Bronchial epithelial cell (primary cell): Measurements from ENCODE around the gene BFSP2. TPM values are rescaled to one million over a fixed set of nuclear protein-coding genes. Genes with fewer than 3 reads are reported as not detected.
A peak's percentile ranks its signal among the peaks of the same experiment; 100 is the strongest.

Source experiments
- DNase-seq: peaks from one replicate; pipeline ENCODE4 v3.0.0-alpha.2; 2010; ENCODE audit warnings: low read depth
- FAIRE-seq: peaks from 2 replicates; lab custom pipeline; 2011; peaks lifted over from hg19 to GRCh38; lab: Jason Lieb, UNC
- H3K27me3 ChIP-seq: 2 replicates; pipeline ENCODE4 v1.5.1; 2011; ENCODE audit warnings: low read length; ENCODE audit not compliant: control insufficient read depth, insufficient read depth
- H3K36me3 ChIP-seq: 2 replicates; pipeline ENCODE4 v1.5.1; 2011; ENCODE audit warnings: low read length; ENCODE audit not compliant: control insufficient read depth, insufficient read depth
- H3K4me3 ChIP-seq: 2 replicates; pipeline ENCODE4 v1.5.1; 2011; ENCODE audit warnings: mild to moderate bottlenecking, low read depth, low read length, control low read depth
- CTCF ChIP-seq: IDR thresholded peaks from 2 replicates; pipeline ENCODE4 v1.5.1; 2011; ENCODE audit warnings: mild to moderate bottlenecking, moderate library complexity, low read length, control low read depth, inconsistent platforms; ENCODE audit not compliant: insufficient read depth, severe bottlenecking
- total RNA-seq: library from RNA; depleted of rRNA; stranded (reverse); fragments of >200 nt; gene quantifications from 2 replicates; pipeline ENCODE4 v1.2.1, GENCODE V29; 2014

BFSP2 gene
- total RNA-seq, 1 donor from 2014 or later, result not detected

GRCh38 chr3:133503409-133503808 is 103.6 kb downstream of the BFSP2 start:
- TF ChIP-seq CTCF, result no peak
- H3K36me3 ChIP-seq, result no peaks in the 10 kb centered on the region
- no peak overlapping the region for H3K4me3 ChIP-seq
- DNase-seq (peak; percentile 48), FAIRE-seq (no peak)
- peaks cover 2% of the 10 kb centered on the region for H3K27me3 ChIP-seq

- FAIRE-seq, result no peak
- peaks cover 2% of the 10 kb centered on the region for H3K27me3 ChIP-seq
- H3K4me3 ChIP-seq, result no peak overlapping the region
- TF ChIP-seq CTCF, result no peak
- H3K36me3 ChIP-seq, result no peaks in the 10 kb centered on the region
- DNase-seq, result no peak
Observed at GRCh38 chr3:133504736-133505135, 104.9 kb downstream of the BFSP2 start.

- no peak for DNase-seq
- Histone ChIP-seq H3K27me3 (no peaks in the 10 kb centered on the region), H3K4me3 (no peak overlapping the region), H3K36me3 (no peaks in the 10 kb centered on the region)
- FAIRE-seq, result no peak
- no peak for TF ChIP-seq CTCF
Observed at GRCh38 chr3:133505813-133506212, 106.0 kb downstream of the BFSP2 start.

- DNase-seq, result no peak
- FAIRE-seq, result peak; percentile 91
- H3K4me3 ChIP-seq, result no peak overlapping the region
- no peaks in the 10 kb centered on the region for H3K27me3 ChIP-seq
- H3K36me3 ChIP-seq, result no peaks in the 10 kb centered on the region
- TF ChIP-seq CTCF, result no peak
Observed at GRCh38 chr3:133506215-133506901, 106.5 kb downstream of the BFSP2 start.

GRCh38 chr3:133509488-133509887 is 109.6 kb downstream of the BFSP2 start:
- no peak for DNase-seq
- no peaks in the 10 kb centered on the region for H3K27me3 ChIP-seq
- no peak for TF ChIP-seq CTCF
- FAIRE-seq, result no peak
- H3K36me3 ChIP-seq, result no peaks in the 10 kb centered on the region
- no peak overlapping the region for H3K4me3 ChIP-seq
